Endothelial cell of umbilical vein (primary cell): ENCODE measurements around the gene CFAP70. TPM values are rescaled to one million over a fixed set of nuclear protein-coding genes. Genes with fewer than 3 reads are reported as not detected.

Experiments
- Bru-seq: library from RNA; stranded (reverse); fragments of 400-500 nt; gene quantifications from one replicate; lab custom pipeline; 2021; lab: Mats Ljungman, UMichigan
- BruChase-seq, 2 experiments: library from RNA; stranded (reverse); fragments of 400-500 nt; gene quantifications; one replicate each; lab custom pipeline; 2021; lab: Mats Ljungman, UMichigan
- BruUV-seq: library from RNA; stranded (reverse); fragments of 400-500 nt; replicated peaks from 2 replicates; lab custom pipeline; 2021; lab: Mats Ljungman, UMichigan
- CTCF ChIA-PET: fragments of 300-600, 350-600 bp; sonication (Branson Sonifier 250); formaldehyde crosslinking; loops from one replicate; lab custom pipeline; 2021; ENCODE audit warnings: antibody characterized with exemption, inconsistent platforms; lab: Charles Lee
- POLR2A ChIA-PET: fragments of 300-600, 350-600 bp; sonication (Branson Sonifier 250); formaldehyde crosslinking; loops from one replicate; lab custom pipeline; 2021; ENCODE audit warnings: antibody characterized with exemption, inconsistent platforms; lab: Charles Lee
- DNase-seq: peaks from one replicate; pipeline ENCODE4 v3.0.0-alpha.2; 2011; ENCODE audit warnings: low read depth, low spot score
- FAIRE-seq: peaks from 2 replicates; lab custom pipeline; 2011; peaks lifted over from hg19 to GRCh38; lab: Jason Lieb, UNC
- H2AFZ ChIP-seq: 2 replicates; pipeline ENCODE4 v1.6.0; 2012; ENCODE audit warnings: low read depth, low read length, control low read depth, inconsistent platforms
- H3K27ac ChIP-seq: 2 replicates; pipeline ENCODE4 v1.5.1; 2011; ENCODE audit warnings: low read depth, mild to moderate bottlenecking, control low read depth, low read length, moderate library complexity; ENCODE audit not compliant: insufficient read depth
- H3K27me3 ChIP-seq, 2 experiments: 2 replicates each; pipeline versions ENCODE4 v1.6.0 to v1.6.1; 2011; ENCODE audit warnings: low read length in 2 of 2, mixed read lengths in 1 of 2; ENCODE audit not compliant: control insufficient read depth in 2 of 2, insufficient read depth in 2 of 2
- H3K36me3 ChIP-seq, 2 experiments: 2 replicates in 1 of 2; 3 replicates in 1 of 2; pipeline ENCODE4 v1.5.1; 2011; ENCODE audit warnings: low read length in 2 of 2, mild to moderate bottlenecking in 1 of 2, moderate library complexity in 1 of 2; ENCODE audit not compliant: control insufficient read depth in 2 of 2, insufficient read depth in 2 of 2; ENCODE audit errors: extremely low read depth in 1 of 2
- H3K4me1 ChIP-seq: 3 replicates; pipeline ENCODE4 v1.5.1; 2011; ENCODE audit warnings: mild to moderate bottlenecking, low read length; ENCODE audit not compliant: control insufficient read depth, insufficient read depth; ENCODE audit errors: extremely low read depth
- H3K4me2 ChIP-seq: 2 replicates; pipeline ENCODE4 v1.6.1; 2011; ENCODE audit warnings: low read length, control low read depth, mixed read lengths; ENCODE audit not compliant: insufficient read depth
- H3K4me3 ChIP-seq, 3 experiments: fragments of 200-600 bp in 1 of 3; sonication (generic), shearing (Covaris generic) in 1 of 3; replicated peaks in 1 of 3; 2 replicates each; pipeline ENCODE4 v1.5.1; 2011 to 2016; ENCODE audit warnings: control low read depth in 3 of 3, low read length in 3 of 3, mild to moderate bottlenecking in 2 of 3, inconsistent platforms in 1 of 3, low read depth in 1 of 3, moderate library complexity in 1 of 3; ENCODE audit not compliant: insufficient read depth in 1 of 3
- H3K79me2 ChIP-seq: 2 replicates; pipeline ENCODE4 v1.6.0; 2012; ENCODE audit warnings: low read length, inconsistent platforms; ENCODE audit not compliant: control insufficient read depth, insufficient read depth
- H3K9ac ChIP-seq: replicated peaks from 2 replicates; pipeline ENCODE3; 2011; ENCODE audit warnings: low read length, control low read depth; ENCODE audit not compliant: insufficient read depth; ENCODE audit errors: extremely low read depth
- H3K9me1 ChIP-seq: replicated peaks from 3 replicates; pipeline ENCODE4 v1.6.0; 2011; ENCODE audit warnings: mild to moderate bottlenecking, low read length; ENCODE audit not compliant: control insufficient read depth, insufficient read depth; ENCODE audit errors: extremely low read depth
- H3K9me3 ChIP-seq: replicated peaks from 2 replicates; pipeline ENCODE4 v1.5.1; 2012; ENCODE audit warnings: low read length, inconsistent platforms; ENCODE audit not compliant: control insufficient read depth, insufficient read depth
- H4K20me1 ChIP-seq: replicated peaks from 2 replicates; pipeline ENCODE3; 2011; ENCODE audit warnings: mild to moderate bottlenecking, low read length; ENCODE audit not compliant: control insufficient read depth, insufficient read depth; ENCODE audit errors: extremely low read depth
- CTCF ChIP-seq, 2 donors: IDR thresholded peaks; 1 replicate in 1 of 2; 2 replicates in 1 of 2; pipeline ENCODE4 v1.5.1; 2011; ENCODE audit warnings: low read length in 2 of 2, mild to moderate bottlenecking in 2 of 2, moderate library complexity in 2 of 2, control low read depth in 1 of 2, inconsistent platforms in 1 of 2, low read depth in 1 of 2; ENCODE audit not compliant: insufficient read depth in 1 of 2; ENCODE audit errors: extremely low read depth in 1 of 2
- EZH2 ChIP-seq: IDR thresholded peaks from 2 replicates; pipeline ENCODE4 v1.6.1; 2012; ENCODE audit warnings: borderline replicate concordance, low read depth, mild to moderate bottlenecking, moderate library complexity, low read length, inconsistent platforms; ENCODE audit not compliant: severe bottlenecking
- FOS ChIP-seq: IDR thresholded peaks from 2 replicates; pipeline ENCODE4 v1.6.1; 2011; ENCODE audit warnings: mild to moderate bottlenecking, low read length, moderate library complexity, borderline replicate concordance; ENCODE audit not compliant: insufficient read depth
- GATA2 ChIP-seq: IDR thresholded peaks from 2 replicates; pipeline ENCODE4 v1.7.0; 2011; ENCODE audit warnings: low read depth, mild to moderate bottlenecking, moderate library complexity, mixed read lengths, low read length; ENCODE audit not compliant: insufficient read length, insufficient read depth
- JUN ChIP-seq: IDR thresholded peaks from 2 replicates; pipeline ENCODE4 v1.6.1; 2011; ENCODE audit warnings: borderline replicate concordance, low read depth; ENCODE audit not compliant: insufficient read length, insufficient read depth
- MAX ChIP-seq: IDR thresholded peaks from 2 replicates; pipeline ENCODE4 v1.6.1; 2011; ENCODE audit not compliant: insufficient read depth, insufficient read length
- MYC ChIP-seq: IDR thresholded peaks from one replicate; pipeline ENCODE4 v1.6.1; 2011; ENCODE audit warnings: mild to moderate bottlenecking, low read depth, low read length
- POLR2A ChIP-seq: IDR thresholded peaks from 2 replicates; pipeline ENCODE4 v1.6.1; 2012; ENCODE audit warnings: low read depth, mild to moderate bottlenecking, control low read depth, low read length
- POLR2AphosphoS5 ChIP-seq: IDR thresholded peaks from 2 replicates; pipeline ENCODE4 v1.6.1; 2012; ENCODE audit warnings: low read depth, mild to moderate bottlenecking, control low read depth, low read length, moderate library complexity; ENCODE audit not compliant: insufficient read depth
- dilution Hi-C: fragments of 300-500 bp; cut with MboI; formaldehyde crosslinking; loops from one replicate; pipeline ENCODE4 v1.15.0; 2019; ENCODE audit warnings: low sequenced_read_pairs; ENCODE audit not compliant: extremely low pct_ligation_motif_present
- intact Hi-C: fragments of 100-400 bp; cut with micrococcal nuclease; formaldehyde crosslinking; loops from one replicate; pipeline ENCODE4 v1.10.0; 2022
- long read RNA-seq: library from polyadenylated mRNA; stranded (forward); transcript quantifications from one replicate; pipeline ENCODE4 v2.0.0, GENCODE V29; 2021
- polyA minus RNA-seq, 3 experiments: library from RNA; depleted of rRNA, polyadenylated mRNA; stranded (reverse); fragments of >200 nt; gene quantifications; 1 replicate in 1 of 3; 2 replicates in 2 of 3; pipeline ENCODE4 v1.2.3, GENCODE V29; 2011
- polyA plus RNA-seq, 4 experiments: library from polyadenylated mRNA; depleted of rRNA in 3 of 4; stranded (reverse) in 3 of 4; unstranded in 1 of 4; fragments of >200 nt; gene quantifications; 2 replicates each; pipeline versions ENCODE4 v1.2.1 to v1.2.3, GENCODE V29; 2011 to 2012; ENCODE audit warnings: missing spikeins in 1 of 4
- total RNA-seq: library from RNA; stranded (reverse); gene quantifications from 2 replicates; pipeline ENCODE4 v1.2.3, GENCODE V29; 2021

CFAP70 gene
- total RNA-seq (0.12 and 0.27 TPM in 2 replicates), polyA plus RNA-seq (0.11 and 0.19 TPM in 2 replicates), polyA minus RNA-seq (0.10 and 0.32 TPM in 2 replicates), Bru-seq, nascent RNA (percentile 19 among the genes with signal in this experiment), BruChase-seq, experiment 1, labeled RNA remaining after a 6-hour chase (percentile 46 among the genes with signal in this experiment), BruChase-seq, experiment 2, labeled RNA remaining after a 2-hour chase (percentile 26 among the genes with signal in this experiment)
- polyA plus RNA-seq (2011; cell fraction: cytosol; rRNA removed): 0.05 and 0.08 TPM in 2 replicates
- polyA plus RNA-seq (2011; cell fraction: nucleus; rRNA removed): 1.3 and 1.4 TPM in 2 replicates
- polyA plus RNA-seq (2012): 0.12 and 0.16 TPM in 2 replicates
- not detected for polyA minus RNA-seq (2011; cell fraction: cytosol; rRNA and poly(A)+ RNA removed)
- polyA minus RNA-seq (2011; cell fraction: nucleus; rRNA and poly(A)+ RNA removed): 0.53 and 0.82 TPM in 2 replicates
- long read RNA-seq, partial matches to known transcripts: 0 of 1 reads
- long read RNA-seq, other reads (novel, unspliced or antisense): 1 of 1 reads

- dilution Hi-C loops: no loop called here
- FAIRE-seq (peak; percentile 88), DNase-seq (peak; percentile 97)
- peak within 1 kb of the TSS; percentile 82 for H3K9ac ChIP-seq
- H3K27me3 ChIP-seq: peaks cover 10 to 11% of the 10 kb centered on the region in 2 experiments
- no peaks in the 10 kb centered on the region for H3K9me3 ChIP-seq
- no peaks in the 10 kb centered on the region for H3K9me1 ChIP-seq
- peak within 1 kb of the TSS; percentile 82 for H2AFZ ChIP-seq
- intact Hi-C loops: loop anchor here (5.0 kb wide), 2 partner anchors 106 to 191 kb away; partner anchors contain the start of genes ECD, FAM149B1 and MRPS16
- H3K27ac ChIP-seq: peak within 1 kb of the TSS; percentile 27
- POLR2A ChIA-PET: interaction anchor here (1.2 kb wide), 1 partner anchor 106 kb away, joined by 4 read pairs; the partner anchor contains the start of gene MRPS16
- peak within 1 kb of the TSS; percentile 52 to 82 (median 54) for H3K4me3 ChIP-seq
- TSS peak; percentile 27 for BruUV-seq
- H3K4me1 ChIP-seq: peaks cover 10% of the 10 kb centered on the region
- CTCF ChIA-PET: interaction anchor here (1.3 to 1.7 kb wide), 4 partner anchors 26 to 124 kb away, joined by 3 to 9 read pairs (median 5); no protein-coding TSS in a partner anchor
- H3K36me3 ChIP-seq: no peaks in the 10 kb centered on the region
- H3K79me2 ChIP-seq: no peaks in the 10 kb centered on the region
- TF ChIP-seq MYC: no peak
- TF ChIP-seq POLR2AphosphoS5: peak; percentile 75
- TF ChIP-seq JUN: no peak
- TF ChIP-seq CTCF (IDR thresholded peaks at IDR 0.05; ENCODE audit: extremely low read depth in 1 of 2, insufficient read depth in 1 of 2, low read depth in 1 of 2, low read length in 2 of 2): no peak
- TF ChIP-seq GATA2: no peak
- TF ChIP-seq FOS: no peak
- peak; percentile 53 for TF ChIP-seq POLR2A
- TF ChIP-seq EZH2: no peak
- TF ChIP-seq MAX: no peak
- H4K20me1 ChIP-seq: no peaks in the 10 kb centered on the region
- H3K4me2 ChIP-seq: peak within 1 kb of the TSS; percentile 91
Measured at GRCh38 chr10:73358331-73359279, at the start of gene CFAP70. Gene CFAP70 (minus strand): TSS chr10:73358864. CDS start chr10:73354796, 4,068 bp downstream.
